GM21515 (cell line): ENCODE results near the gene LOXL4.

Source experiments
- ATAC-seq: cut with Tn5 transposase; IDR thresholded peaks from one replicate; pipeline ENCODE4 v1.9.1; 2021; ENCODE audit not compliant: unreplicated experiment

LOXL4 gene

DNA sequence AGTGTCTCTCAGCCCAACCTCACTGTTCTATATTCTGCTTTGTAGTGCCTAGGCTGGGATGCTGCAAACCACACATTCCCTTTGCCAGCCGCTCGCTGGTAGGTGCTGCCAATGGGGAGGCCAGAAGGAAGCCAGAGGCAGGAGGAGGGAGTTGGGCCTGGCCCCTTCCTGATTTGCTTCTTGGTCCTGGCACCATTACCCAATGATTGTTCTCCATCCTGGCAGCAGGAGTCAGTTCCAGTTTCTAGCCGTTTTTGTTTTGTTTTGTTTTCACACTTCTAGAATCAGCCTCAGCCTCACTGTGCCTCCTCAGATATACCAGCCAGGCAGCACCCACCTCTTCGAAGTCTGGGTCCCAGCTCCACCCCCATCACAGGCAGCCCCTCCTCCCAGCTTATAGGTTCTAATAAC, 27.4 kb upstream of the LOXL4 start:
- no peak for ATAC-seq

DNA sequence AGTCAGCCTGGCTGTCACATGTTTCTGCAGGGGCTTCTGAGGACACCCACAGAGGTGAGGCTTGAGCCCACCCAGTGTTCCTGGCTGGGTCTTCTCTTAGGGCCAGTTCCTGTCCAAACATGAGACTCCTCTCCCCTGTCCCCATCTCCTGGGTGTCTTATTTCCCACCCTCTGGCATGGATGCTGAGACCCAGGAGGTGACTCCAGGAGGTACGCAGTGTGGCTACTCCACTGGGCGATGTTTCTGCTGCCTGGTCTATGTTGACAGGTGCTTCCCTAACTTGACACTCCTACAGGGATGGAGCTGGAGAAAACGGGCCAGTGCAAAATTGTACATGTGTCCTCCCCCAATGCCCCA, 26.3 kb upstream of the LOXL4 start:
- ATAC-seq, result no peak

DNA sequence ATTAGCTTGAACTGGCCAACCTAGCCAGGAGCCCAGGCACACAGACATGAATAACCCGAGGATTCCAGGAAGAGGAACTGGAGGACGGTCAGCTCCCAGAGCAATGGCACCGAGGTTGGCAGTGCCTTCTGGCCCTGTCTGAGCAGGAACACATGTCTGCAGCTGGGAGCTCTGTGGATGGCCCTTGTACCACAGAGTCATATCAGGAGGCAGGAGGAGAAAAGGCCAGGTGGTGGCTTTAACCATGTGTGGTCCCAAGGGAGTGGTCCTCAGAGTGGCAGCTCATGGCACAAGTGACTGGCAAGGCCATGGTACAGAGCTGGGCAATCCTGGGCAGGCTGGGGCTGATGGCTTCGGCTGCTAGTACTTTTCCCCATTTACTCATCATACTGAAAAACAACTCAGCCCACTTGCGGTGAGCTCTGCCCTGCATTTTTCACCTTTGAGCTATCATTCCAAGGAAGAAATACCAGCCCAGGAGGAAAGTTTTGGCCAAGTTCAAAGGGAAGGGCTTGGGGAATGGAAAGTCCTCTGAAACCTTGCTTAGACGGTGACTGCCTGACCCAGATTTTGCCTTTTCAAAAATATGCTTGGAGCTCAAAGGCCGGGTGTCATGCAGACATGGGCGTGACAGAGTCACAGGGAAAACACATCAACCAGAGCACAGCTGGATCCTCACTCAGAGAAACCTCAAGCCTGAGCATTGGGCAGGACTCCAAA, 25.7 kb upstream of the LOXL4 start:
- no peak for ATAC-seq

DNA sequence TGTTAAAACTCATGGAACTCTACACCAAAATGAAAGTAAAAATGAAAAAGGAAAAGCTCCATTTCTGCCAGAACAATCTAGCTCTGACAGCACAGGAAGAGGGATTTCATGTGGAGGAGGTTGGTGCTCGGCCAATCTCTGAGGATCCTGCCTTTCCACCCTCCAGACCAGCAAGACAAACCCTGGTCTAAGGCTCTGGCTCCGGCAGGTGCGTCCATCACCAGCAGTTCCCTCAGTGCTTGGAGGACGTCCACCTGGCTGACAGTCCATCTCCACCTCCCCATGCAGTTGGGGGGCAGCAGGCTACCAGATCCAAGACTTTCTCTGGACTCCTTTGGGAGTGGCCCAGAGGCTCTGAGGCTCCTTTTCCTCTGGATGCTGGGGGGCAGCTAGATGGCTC, 25.0 kb upstream of the LOXL4 start:
- no peak for ATAC-seq

DNA sequence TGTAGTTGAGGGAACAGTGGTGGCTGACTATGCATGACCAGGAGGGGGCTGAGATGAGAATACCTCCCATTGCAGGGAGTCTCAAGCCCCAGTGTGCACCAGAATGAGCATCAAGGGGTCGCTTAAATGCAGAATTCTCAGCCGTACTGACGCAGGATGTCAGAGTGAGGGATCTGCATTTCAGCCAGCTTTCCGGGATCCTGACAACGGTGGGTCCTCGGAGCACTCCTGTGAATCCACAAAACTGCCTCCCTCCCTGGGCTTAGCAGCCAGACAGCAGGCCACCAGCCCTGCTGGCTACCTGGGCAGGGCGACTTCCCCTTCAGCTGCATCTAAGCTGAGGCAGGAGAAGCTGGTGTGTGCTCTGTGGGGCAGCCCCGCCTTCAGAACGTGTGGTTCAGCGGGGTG, 21.8 kb upstream of the LOXL4 start:
- no peak for ATAC-seq

DNA sequence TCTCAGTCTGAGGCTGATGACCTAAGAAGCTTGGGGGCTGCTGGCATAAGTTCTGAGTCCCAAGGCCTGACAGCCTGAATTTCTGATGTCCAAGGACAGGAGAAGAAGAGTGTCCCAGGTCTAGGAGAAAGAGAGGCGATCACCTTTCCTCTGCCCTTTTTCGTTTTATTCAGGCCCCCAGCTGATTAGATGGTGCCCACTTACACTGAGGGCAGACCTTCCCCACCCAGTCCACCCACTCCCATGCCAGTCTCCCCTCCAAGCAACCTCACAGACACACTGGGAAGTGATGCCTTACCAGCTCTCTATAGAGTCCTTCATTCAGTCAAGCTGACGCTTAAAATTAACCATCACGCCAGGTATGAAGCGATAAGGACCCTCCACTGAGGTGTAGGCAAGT, 19.3 kb upstream of the LOXL4 start:
- no peak for ATAC-seq

DNA sequence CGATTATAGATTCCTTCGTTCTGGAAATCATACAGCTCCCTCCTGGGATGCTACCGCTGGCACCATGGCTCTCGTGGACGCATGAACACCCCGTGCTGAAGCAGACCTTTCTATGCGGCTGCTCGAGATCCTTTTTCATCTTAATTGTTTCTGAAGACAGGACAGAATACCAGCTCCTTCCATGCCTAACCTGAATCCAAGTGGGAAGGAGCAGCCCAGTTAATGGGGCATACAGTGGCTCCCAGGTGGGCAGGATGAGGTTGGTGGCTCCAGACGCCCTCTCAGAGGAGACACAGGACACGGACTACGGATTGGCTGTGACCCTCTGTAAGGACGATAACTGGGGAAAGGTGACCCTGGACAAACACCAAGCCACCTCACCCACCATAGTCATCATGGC, 18.4 kb upstream of the LOXL4 start:
- ATAC-seq, result no peak

DNA sequence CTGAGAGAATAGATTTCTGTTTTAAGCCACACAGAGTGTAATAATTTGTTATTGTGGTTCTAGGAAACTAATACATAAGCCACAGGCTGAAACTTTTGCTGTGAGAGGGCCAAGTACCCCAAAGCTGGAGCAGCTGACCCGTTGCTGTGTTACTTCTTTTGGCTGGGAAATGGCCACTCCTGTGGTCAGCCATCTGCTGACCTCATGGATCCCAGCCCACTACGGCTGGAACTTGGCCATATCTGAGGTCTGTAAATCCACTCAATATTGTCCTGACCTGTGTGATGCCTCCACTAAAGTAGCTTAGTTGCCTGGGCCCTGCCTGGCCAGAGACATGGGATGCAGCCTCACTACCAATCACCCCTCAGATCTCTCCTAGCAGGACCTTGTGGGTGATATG, 17.4 kb upstream of the LOXL4 start:
- ATAC-seq, result no peak

DNA sequence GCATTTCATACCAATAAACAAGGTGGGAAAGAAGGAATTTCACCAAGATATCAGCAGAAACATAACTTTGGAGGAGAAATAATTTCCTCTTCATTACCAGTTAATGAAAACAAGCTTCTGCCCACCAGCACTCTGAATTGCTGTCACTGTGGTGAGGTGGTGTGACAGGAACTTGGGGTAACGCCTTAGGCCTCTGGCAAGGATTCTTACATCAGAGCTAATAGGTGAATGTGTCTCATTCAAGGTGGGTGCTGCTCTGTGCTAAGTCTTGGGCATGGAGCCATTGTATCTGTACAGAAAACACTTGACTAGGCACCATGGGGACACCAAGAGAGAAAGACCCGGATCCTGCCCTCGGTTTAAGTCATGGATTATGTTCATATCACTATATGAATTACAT, 8.3 kb upstream of the LOXL4 start:
- no peak for ATAC-seq

DNA sequence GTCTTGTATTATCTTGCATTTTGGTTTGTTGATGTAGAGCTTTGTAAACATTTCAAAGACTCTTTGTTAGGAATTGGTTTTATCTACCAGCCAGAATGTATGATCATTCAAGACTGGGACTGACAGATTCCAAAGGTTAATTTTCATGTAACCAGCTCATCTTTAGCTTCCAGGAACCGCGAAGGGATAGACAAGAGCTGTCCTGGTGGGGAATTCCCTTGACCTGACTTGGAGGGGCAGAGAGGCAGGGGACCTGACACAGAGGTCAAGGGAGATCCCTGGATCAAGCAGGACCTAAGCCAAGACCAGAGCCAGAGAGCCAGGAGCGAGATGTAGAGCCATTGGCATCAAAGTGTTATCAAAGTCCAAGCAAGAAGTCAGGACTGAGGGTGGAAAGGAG, 6.6 kb upstream of the LOXL4 start:
- ATAC-seq, result no peak

DNA sequence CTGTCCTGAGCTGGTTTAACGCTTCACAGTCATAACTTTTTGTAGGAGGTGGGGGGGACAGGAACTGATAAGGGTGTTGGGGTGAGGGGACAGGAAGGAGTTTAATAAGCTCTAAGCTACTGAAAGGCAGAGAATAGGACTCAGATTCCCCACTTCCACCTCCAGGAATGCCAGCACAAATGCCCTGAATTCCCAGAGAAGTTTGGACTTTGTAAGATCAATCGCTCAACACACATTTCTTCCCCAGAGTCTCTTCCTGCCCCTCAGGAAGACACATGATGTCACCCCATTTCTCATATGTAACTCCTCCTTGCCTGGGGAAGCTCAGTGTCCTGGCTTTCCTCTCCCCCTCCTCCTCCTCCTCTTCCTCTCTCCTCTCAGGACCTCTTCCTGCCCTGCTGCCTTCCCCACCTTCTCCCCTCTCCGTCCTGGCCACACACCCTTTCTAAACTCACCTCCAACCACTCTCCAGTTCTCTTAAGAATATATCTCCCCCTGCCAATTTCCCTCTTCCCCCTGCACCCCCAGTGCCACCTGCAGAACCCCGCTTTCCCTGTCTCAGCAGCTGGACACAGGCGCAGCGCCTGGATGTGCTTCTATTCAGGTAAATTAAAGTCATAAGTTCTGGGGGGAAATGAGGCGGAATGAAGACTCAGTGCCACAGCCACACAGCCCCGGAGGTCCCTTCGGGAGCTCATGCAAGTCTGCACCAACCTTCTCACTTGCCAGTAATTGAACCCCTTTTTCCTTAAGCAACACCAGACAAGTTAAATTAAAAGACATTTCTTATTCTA, 5.3 kb upstream of the LOXL4 start:
- ATAC-seq, result no peak

DNA sequence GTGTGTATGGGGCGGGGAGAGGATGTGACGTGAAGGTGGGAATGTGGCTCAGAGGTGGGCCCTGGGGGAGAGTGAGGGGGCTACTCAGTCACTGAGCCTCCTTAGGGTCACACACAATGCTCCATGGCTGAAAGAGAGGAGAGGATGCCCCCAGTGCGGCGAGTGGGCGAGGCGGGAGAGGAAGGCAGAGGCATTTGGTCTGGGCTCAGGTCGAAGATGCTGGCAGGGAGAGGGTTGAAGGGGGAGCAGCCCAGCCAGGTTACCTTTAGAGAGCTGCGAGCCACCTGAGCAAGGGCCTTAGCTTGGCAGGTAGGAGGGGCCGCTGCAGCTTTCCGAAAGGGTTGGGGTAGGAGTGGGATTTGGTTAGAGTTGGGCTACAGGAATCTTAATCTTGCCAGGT, 4.7 kb upstream of the LOXL4 start:
- no peak for ATAC-seq

DNA sequence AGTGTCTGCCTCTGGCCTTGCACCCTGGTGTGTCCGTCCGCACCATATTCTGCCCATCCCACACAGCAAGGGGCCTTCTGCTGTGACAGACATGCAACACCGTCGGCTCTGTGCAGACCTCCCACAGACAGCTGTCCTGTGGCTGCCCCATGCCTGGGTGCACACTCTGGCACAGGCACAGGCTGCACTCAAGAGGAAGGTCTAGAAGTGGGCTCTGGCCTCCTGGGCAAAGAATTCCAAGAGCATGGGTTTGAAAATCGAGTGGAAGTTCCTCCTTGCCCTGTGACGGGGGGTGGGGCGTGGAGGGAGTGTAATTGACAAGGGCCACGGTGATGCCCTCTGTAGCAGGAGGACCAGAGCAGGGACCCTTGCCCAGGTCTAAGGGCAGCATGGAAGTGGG, 4.3 kb upstream of the LOXL4 start:
- no peak for ATAC-seq

DNA sequence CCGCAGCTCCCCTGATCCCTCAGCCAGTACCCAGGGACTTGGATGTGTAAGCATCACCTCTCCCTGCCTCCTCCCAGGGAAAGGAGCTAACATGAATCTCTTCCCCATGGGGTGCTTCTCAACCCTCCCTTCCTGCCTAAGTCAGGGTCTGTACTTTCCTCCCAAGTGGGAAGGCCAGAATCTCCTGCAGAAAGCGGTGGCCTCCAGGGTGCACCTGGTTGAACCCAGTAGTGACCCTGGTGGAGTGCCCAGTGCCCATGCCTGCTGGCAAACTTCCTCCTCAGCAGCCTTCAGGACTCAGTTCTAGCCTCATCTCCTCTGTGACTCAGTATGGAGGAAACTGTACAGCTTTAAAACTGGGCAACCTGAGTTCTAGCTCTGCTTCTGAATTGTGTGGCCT, 2.8 kb upstream of the LOXL4 start:
- no peak for ATAC-seq

DNA sequence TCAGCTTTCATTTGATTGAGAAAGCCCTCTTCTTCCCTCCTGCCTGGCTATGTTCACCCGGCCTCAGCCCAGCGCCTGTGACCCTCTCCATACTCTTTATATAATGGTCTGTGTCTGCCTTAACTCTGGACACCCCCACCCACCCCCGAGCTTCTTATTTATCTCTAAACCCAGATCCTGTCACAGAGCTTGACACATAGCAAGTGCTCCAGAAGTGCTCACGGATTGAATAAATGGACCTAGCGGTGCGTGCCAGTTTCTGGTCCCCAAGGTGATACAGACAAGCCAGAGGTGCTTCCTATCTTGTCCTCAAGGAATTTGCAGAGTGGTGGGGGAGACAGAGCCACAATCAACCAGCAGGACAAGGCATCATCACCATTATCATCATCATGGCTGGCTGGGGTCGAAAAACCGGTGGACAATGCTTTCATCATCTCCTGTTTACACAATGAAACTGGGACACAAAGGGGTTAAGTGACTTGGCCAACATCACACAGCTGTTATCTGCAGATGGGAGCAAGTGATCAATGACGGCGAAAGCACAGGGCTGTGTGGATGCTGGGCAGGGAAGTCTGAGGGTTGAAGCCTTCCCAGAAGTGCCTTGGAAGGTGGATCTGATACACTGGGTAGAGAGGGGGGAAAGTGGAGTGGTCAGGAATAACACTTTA, 2.2 kb upstream of the LOXL4 start:
- ATAC-seq, result no peak

DNA sequence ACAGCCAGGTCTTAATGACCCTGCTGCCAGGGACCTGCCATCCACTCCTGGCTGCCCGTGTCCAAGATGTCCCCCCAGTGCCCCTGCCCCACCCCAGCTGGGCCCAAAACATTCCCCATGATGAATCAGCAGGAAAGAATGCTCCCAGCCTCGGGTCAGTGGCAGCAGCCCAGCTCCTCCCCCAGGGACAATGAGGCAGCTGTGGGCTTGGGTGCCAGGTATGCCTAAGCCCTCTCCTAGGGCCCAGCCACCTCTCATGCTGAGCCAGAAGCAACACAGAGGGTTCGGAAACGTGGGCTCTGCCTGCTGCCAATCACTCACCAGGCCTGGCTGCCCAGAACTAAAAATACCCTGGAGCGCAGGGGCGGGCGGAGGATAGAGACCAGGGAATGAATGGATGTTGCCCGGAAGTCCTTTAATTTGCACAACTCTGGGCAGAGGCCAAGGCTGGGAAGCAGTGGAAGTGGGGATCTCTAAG, 1.5 kb upstream of the LOXL4 start:
- ATAC-seq, result no peak

DNA sequence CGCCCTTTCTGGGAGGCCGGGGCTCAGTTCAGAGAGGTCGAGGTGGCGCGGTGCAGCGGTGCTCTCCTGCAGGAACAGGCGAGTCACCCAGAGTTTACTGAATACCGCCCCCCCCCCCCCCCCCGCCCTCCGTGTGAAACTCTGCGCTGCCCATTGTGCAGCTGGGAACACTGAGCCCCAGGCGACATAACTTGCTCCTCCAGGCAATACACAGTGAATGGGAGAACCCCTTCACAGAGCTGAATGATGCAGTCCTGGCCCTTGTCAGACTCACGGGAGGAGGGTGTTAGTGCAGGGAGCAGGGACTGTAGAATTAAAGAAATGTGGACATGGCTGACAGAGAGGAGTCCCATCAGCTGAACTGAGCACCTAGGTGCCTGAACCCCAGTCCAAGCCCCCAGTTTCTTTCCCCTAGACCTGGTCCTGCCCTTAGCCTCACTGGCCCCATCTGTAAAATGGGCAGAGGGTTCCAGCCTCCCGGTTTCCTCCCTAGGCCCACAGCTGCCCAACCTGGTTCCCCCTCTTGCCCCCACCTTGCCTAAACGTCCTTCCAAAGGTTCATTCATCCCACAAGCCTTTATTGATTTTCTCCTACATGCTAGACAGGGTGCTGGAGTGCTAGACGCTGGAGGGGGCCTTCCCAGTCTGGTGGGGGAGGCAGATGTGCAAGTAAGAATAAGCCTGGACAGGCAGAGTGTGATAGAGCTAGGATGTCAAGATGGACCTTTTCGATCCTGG, 869 bp upstream of the LOXL4 start:
- ATAC-seq, result no peak

DNA sequence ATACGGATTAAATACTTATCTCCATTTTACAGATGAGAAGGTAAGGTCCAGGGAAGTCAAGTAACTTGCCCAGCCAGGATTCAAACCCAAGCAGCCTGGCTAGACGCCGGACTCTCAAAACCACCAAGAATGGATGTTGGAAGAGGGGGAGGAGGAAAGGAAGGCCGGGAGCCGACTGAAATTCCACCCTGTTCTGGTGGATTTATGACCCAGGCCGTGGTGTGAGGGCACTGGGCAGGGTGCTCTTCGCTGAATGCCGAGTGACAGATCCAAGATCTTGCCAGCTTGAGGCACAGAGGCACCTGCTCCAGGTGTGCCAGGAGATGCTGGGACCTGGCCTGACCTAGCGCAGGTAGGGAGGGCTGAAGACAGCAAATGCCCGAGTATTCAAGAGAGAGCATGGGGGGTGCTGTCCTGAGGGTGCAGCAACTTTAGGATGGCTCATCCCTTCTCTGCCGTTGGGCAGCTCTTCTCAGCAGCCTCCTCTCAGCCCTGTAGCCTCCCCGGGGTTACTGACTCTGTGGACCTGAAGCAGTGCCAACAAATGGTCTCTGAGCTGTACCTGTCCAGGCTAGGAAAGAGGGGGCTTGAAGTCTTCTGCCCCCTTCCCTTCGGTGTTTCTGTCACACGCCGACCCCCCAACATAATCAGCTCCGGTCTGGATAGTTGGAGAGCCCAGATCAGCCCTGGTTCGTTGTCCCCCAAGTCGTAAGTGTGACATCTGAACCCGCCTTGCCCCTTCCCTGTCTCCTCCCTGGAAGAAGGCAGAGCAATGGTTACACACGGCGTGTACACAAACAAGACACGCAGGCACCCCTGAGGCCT, 713 bp downstream of the LOXL4 start:
- ATAC-seq, result no peak

DNA sequence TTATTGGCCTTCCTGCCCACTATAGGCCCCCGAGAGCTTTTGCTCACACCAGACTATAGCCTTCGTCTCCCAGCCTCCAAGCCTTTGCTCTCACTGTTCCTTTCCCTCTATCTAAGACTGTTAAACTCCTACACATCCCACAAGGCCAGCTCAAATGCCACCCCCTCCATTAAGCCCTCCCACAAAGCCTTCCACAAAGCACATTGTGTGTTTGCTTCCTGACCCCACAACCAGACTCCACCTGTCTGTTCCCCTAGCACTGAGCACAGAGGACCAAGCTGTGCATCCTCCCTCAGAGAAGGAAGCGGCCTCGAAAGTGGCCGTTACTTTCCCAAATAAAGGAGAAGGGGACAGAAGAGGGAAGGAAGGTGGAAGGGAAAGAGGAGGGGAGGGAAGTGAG, 1.3 kb downstream of the LOXL4 start:
- ATAC-seq, result no peak
